Activated CD8-positive, alpha-beta memory T cell treated with anti-CD3 and anti-CD28 coated beads for 36 hours (primary cell): ENCODE results near the gene ANXA7. TPM values are rescaled to one million over a fixed set of nuclear protein-coding genes. Genes with fewer than 3 reads are reported as not detected.
"Not testable (repeated sequence)": the region's sequence is repeated elsewhere in the genome, so short reads cannot be mapped to it uniquely, and the experiment has no call there.

Source experiments
- CTCF ChIA-PET: fragments of 350-600 bp; sonication (Branson Sonifier 250); formaldehyde crosslinking; loops from one replicate; lab custom pipeline; 2021; ENCODE audit warnings: antibody characterized with exemption; lab: Charles Lee
- POLR2A ChIA-PET: fragments of 350-600 bp; sonication (Branson Sonifier 250); formaldehyde crosslinking; loops from one replicate; lab custom pipeline; 2021; ENCODE audit warnings: antibody characterized with exemption; lab: Charles Lee
- total RNA-seq, 2 experiments: library from RNA; stranded (reverse); gene quantifications; one replicate each; pipeline ENCODE4 v1.2.3, GENCODE V29; 2021

The ANXA7 gene
- total RNA-seq, 2 experiments from 2014 or later: 138 to 140 TPM

GRCh38 chr10:73413108-73413527 is 740 bp downstream of the ANXA7 start:
- POLR2A ChIA-PET: interaction anchor here (0.5 to 2.5 kb wide), 8 partner anchors 55 to 590 kb away, joined by 3 to 11 read pairs (median 4); partner anchors contain the start of genes CFAP70, DNAJC9, MRPS16 and PPP3CB
- CTCF ChIA-PET: interaction anchor here (1.1 to 1.3 kb wide), 3 partner anchors 36 to 66 kb away, joined by 3 to 7 read pairs (median 3); partner anchors contain the start of gene CFAP70

DNA sequence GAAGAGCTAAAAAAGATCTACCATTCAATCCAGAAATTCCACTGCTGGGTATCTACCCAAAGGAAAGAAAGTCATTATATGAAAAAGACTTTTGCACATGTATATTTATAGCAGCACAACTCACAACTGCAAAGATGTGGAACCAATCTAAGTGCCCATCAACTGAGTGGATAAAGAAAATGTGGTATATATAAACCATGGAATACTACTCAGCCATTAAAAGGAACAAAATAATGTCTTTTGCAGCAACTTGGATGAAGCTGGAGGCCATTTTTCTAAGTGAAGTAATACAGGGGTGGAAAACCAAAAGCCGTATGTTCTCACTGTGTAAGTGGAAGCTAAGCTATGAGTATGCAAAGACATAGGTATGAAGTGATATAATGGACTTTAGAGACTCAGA is 3.0 kb downstream of the ANXA7 start:
- ChIA-PET CTCF (no interaction called here), POLR2A (no interaction called here)

- ChIA-PET CTCF (no interaction called here), POLR2A (no interaction called here)
These were observed 4.8 kb downstream of the ANXA7 start for GRCh38 chr10:73408978-73409521.

DNA sequence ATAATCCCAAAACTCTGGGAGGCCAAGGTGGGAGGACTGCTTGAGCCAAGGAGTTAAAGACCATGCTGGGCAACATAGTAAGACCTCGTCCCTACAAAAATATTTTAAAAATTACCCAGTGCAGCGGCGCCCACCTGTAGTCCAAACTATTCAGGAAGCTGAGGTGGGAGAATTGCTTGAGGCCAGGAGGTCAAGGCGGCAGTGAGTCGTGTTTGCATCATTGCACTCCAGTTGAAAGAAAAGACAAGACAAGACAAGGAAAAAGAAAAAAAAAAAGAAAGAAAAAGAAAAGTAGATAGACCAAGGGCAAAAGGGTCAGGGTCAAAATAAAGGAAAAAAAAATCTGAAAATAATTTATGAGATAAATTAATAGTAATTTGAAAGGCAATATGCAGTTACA is 5.8 kb downstream of the ANXA7 start:
- ChIA-PET POLR2A (no interaction called here), CTCF (interaction anchor here (0.8 kb wide), 1 partner anchor 37 kb away, joined by 3 read pairs; no protein-coding TSS in a partner anchor)

DNA sequence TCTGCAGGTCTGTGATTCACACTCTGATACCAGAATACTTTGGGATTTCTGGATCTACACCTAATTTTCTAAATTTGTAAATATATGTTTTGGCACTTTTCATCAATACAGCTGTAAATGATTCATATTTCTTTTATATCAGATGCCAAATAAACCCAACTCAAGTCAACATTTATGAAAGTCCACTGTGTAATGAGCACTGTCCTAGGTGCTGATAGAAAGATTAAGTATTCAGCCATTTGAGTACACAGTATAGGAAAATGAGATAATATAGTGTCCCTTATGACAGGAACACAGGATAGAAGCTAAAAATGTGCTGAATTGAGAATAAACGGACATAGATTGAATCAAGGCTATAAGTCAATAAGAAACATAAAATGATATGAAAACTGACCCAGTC is 6.4 kb downstream of the ANXA7 start:
- POLR2A ChIA-PET: no interaction called here

DNA sequence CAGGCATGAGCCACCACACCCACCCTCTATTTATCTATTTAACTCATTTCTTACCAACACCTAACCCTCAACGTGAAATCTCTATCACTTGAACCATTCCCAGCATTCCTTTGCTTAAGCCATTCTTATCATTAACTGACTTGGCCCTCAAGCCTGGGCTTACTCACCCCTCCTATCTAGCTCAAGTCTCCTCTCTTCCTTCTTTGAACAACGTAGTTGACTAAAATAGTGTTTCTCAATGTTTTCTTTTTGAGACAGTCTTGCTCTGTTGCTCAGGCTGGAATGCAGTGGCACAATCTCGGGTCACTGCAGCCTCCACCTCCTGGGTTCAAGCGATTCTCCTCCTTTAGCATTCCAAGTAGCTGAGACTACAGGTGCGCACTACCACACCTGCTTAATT is 7.0 kb downstream of the ANXA7 start:
- ChIA-PET POLR2A (no interaction called here), CTCF (interaction anchor here (0.6 kb wide), 2 partner anchors 150 to 348 kb away, joined by 3 to 4 read pairs; no protein-coding TSS in a partner anchor)

More for the DNA sequence above, 6.4 kb downstream of the ANXA7 start:
- CTCF ChIA-PET: no interaction called here

DNA sequence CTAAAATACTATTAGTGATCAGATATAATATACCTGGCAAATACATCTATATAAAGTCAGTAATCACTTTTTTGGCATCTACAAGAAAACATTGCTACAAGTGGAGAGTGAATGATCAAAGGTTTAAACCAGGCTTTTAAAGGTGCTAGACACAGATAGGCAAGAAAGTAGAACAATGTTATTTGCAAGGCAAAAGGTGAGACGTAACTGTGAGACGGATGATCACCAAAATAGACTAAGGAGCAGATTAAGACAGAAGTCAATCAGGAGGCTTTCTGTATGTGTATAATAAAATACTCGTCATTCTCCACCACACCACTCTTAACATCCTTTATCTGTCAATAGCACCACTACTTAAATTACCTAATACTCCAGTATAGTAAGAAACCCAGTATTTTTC is 8.3 kb downstream of the ANXA7 start:
- ChIA-PET POLR2A (no interaction called here), CTCF (no interaction called here)

DNA sequence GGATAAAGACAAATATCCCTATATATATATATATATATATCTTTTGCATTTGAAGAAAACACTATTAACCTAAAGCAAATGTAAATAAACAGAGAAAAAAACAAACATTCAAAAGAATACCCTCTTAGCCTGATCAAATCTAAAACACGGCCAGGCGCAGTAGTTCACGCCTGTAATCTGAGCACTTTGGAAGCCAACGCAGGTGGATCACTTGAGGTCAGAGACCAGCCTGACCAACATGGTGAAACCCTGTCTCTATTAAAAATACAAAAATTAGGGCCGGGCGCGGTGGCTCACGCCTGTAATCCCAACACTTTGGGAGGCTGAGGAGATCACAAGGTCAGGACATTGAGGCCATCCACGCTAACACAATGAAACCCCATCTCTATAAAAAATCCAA is 9.2 kb downstream of the ANXA7 start:
- CTCF ChIA-PET: no interaction called here
- POLR2A ChIA-PET: no interaction called here

DNA sequence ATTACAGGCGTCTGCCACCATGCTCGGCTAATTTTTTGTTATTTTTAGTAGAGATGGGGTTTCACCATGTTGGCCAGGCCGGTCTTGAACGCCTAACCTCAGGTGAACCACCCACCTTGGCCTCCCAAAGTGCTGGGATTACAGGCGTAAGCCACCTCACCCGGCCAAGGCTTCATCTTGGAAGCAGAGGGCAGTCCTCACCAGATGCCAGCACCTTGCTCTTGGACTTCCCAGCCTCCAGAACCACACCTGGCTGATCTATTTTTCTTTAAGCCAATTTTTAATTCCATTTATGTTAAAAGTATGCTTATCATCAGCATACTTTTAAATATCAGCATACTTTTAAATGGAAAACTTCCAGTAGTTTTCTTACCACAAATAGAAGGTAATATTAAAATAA is 12.2 kb downstream of the ANXA7 start:
- ChIA-PET CTCF (no interaction called here), POLR2A (no interaction called here)

DNA sequence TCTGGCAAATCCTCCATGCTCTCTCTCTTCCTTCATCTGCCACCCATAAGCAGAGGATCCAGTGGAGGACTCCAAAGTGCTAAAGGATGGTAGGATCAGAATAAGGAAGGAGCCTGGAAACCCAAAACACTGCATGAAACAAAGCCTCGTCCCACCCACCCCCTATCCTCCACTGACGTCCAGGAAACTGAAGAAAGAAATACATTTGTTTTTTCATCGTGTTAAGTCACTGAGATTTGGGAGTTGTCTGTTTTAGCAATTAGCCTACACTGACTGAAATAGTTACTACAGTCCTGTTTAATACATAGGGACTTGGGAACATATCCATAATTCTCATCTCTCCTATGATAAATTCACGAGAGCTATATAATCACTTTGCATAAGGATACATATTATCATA is 14.8 kb downstream of the ANXA7 start:
- ChIA-PET CTCF (no interaction called here), POLR2A (no interaction called here)

GRCh38 chr10:73398024-73398423 is 15.8 kb downstream of the ANXA7 start:
- CTCF ChIA-PET: no interaction called here
- POLR2A ChIA-PET: no interaction called here

GRCh38 chr10:73394325-73394724 is 19.5 kb downstream of the ANXA7 start:
- POLR2A ChIA-PET, CTCF ChIA-PET: not testable (repeated sequence)

DNA sequence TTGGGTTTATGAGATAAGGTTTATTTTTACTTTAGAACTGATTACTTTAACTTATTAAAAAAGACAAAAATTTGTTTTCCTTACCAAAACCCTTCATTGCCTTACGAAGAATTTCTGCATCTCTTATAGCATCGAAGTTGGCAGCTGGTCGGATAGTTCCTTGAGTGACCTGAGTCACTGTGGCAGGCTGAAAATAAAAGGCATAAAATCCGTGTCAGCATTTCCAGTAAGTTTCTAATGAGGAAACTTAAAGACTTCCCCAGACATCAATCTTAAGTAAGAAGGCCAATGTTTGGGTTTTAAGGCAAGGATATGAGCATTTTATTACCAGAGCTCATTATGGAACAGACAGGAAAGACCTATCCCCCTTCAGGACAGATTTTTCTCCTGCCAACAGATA is 25.6 kb downstream of the ANXA7 start:
- ChIA-PET CTCF (no interaction called here), POLR2A (no interaction called here)

GRCh38 chr10:73386583-73386982 is 27.3 kb downstream of the ANXA7 start:
- ChIA-PET POLR2A (no interaction called here), CTCF (no interaction called here)

- ChIA-PET POLR2A (no interaction called here), CTCF (no interaction called here)
These were observed 34.7 kb downstream of the ANXA7 start for GRCh38 chr10:73379064-73379748.

GRCh38 chr10:73376679-73377078 is 37.2 kb downstream of the ANXA7 start:
- CTCF ChIA-PET: interaction anchor here (0.9 kb wide), 1 partner anchor 36 kb away, joined by 7 read pairs; no protein-coding TSS in a partner anchor
- POLR2A ChIA-PET: no interaction called here

- ChIA-PET POLR2A (no interaction called here), CTCF (no interaction called here)
These were observed 45.6 kb downstream of the ANXA7 start for GRCh38 chr10:73368238-73368637.

DNA sequence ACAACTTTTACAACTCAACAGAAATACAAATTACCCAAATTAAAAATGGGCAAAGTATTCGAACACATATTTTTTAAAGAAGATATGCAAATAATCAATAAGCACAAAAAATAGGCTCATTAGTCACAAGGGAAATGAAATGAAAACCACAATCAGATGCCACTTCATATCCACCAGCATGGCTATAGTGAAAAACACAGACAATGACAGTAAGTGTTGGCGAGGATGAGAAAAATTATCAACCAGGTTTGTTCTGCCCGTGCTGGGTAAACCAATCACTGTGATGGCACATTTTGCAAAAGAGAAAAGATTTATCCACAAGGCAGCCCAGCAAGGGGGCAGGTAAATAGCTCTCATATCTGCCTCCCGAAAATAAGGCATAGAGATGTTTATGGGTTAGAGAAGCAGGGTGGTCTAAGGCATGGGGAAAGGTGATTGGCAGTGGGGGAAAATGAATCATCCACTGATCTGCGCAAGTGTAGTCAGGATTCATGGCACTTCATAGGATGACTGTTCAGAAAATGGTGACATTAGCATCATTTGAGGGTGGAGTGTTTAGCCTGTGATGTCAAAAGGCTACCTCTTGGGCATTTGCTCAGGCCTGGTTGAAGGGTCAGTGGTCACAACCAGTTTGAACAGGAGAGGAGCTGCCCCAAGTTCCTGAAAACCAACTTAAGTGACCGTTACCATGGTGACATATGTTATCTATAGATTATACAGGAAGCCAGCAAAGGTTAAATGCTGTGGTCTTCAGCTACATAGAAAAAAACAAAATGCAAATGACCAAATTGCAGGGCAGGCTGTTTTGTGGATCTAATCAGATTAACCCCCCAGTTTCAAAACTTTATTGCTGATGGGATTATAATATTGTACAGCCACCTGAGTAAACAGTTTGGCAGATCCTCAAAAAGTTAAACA is 47.2 kb downstream of the ANXA7 start:
- ChIA-PET POLR2A (interaction anchor here (0.6 kb wide), 1 partner anchor 115 kb away, joined by 3 read pairs; no protein-coding TSS in a partner anchor), CTCF (interaction anchor here (0.6 kb wide), 1 partner anchor 700 kb away, joined by 3 read pairs; no protein-coding TSS in a partner anchor)

DNA sequence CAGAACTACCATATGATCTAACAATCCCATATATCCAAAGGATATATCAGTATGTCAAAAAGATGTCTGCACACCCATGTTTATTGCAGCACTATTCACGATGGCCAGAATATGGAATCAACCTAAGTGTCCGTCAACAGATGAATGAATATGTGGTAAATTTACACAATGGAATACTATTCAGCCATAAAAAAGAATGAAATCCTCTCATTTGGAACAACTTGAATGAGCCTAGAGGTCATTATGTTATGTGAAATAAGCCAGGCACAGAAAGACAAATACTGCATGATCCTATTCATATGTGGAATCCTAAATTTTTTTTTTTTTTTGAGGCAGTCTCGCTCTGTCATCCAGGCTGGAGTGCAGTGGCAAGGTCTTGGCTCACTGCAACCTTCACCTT is 48.9 kb downstream of the ANXA7 start:
- ChIA-PET CTCF (no interaction called here), POLR2A (no interaction called here)

- CTCF ChIA-PET: interaction anchor here (1.4 kb wide), 1 partner anchor 53 kb away, joined by 3 read pairs; no protein-coding TSS in a partner anchor
- POLR2A ChIA-PET: no interaction called here
These were observed 54.4 kb downstream of the ANXA7 start for GRCh38 chr10:73359492-73359891.
